GM12878 (cell line): Measurements from ENCODE around the gene CMTM4. TPM values are rescaled to one million over a fixed set of nuclear protein-coding genes. Genes with fewer than 3 reads are reported as not detected.

Experiments
- ATAC-seq: fragments of 200-7000 bp; cut with Tn5 transposase; 3 replicates; pipeline ENCODE4 v1.9.1; 2020; ENCODE audit warnings: mild to moderate bottlenecking, moderate library complexity
- BruUV-seq: library from RNA; stranded (reverse); fragments of 400-500 nt; replicated peaks from 2 replicates; lab custom pipeline; 2021; lab: Mats Ljungman, UMichigan
- CTCF ChIA-PET: fragments of 300-600 bp; sonication (Branson Sonifier 250); formaldehyde crosslinking; extraction: SDS; loops from one replicate; lab custom pipeline; 2021; ENCODE audit warnings: inconsistent platforms; lab: Yijun Ruan, JAX
- POLR2A ChIA-PET: fragments of 350-600 bp; formaldehyde crosslinking; extraction: SDS; loops from one replicate; lab custom pipeline; 2021; ENCODE audit warnings: inconsistent platforms; lab: Charles Lee
- RAD21 ChIA-PET: fragments of 300-600 bp; sonication (Branson Sonifier 250); formaldehyde crosslinking; loops from one replicate; lab custom pipeline; 2023; ENCODE audit warnings: antibody characterized with exemption; ENCODE audit not compliant: unreplicated experiment; lab: Charles Lee
- SMC1A ChIA-PET: fragments of 300-600 bp; sonication (Branson Sonifier 250); formaldehyde crosslinking; loops from one replicate; lab custom pipeline; 2023; ENCODE audit not compliant: unreplicated experiment, uncharacterized antibody; lab: Charles Lee
- DNase-seq: peaks from one replicate; pipeline ENCODE4 v3.0.0-alpha.2; 2011; ENCODE audit warnings: low read depth, low spot score
- FAIRE-seq: peaks from 3 replicates; lab custom pipeline; 2011; peaks lifted over from hg19 to GRCh38; lab: Jason Lieb, UNC
- H2AFZ ChIP-seq: 2 replicates; pipeline ENCODE4 v1.6.0; 2011; ENCODE audit warnings: low read depth, low read length, control low read depth; ENCODE audit not compliant: control insufficient read depth
- H3K27ac ChIP-seq: 2 replicates; pipeline ENCODE4 v1.5.1; 2011; ENCODE audit warnings: control low read depth; ENCODE audit not compliant: control insufficient read depth, insufficient read depth
- H3K27me3 ChIP-seq, 2 experiments: replicated peaks in 1 of 2; 2 replicates each; pipeline versions ENCODE4 v1.6.0 to v1.6.1; 2011; ENCODE audit warnings: low read length in 1 of 2; ENCODE audit not compliant: control insufficient read depth in 2 of 2, insufficient read depth in 2 of 2
- H3K36me3 ChIP-seq, 2 experiments: 2 replicates each; pipeline ENCODE4 v1.5.1; 2011; ENCODE audit warnings: low read length in 1 of 2; ENCODE audit not compliant: control insufficient read depth in 2 of 2, insufficient read depth in 2 of 2
- H3K4me1 ChIP-seq: 2 replicates; pipeline ENCODE4 v1.6.1; 2011; ENCODE audit warnings: mild to moderate bottlenecking, low read length, moderate library complexity, mixed read lengths; ENCODE audit not compliant: control insufficient read depth, insufficient read depth
- H3K4me2 ChIP-seq: 2 replicates; pipeline ENCODE4 v1.6.0; 2011; ENCODE audit warnings: control low read depth; ENCODE audit not compliant: control insufficient read depth, insufficient read depth
- H3K4me3 ChIP-seq: fragments of 200-600 bp; sonication (generic); 2 replicates; pipeline ENCODE4 v1.5.1; 2016
- H3K79me2 ChIP-seq: 2 replicates; pipeline ENCODE4 v1.6.0; 2011; ENCODE audit warnings: low read length; ENCODE audit not compliant: control insufficient read depth, insufficient read depth
- H3K9ac ChIP-seq: 2 replicates; pipeline ENCODE4 v1.8.0; 2011; ENCODE audit warnings: low read length, control low read depth, mixed read lengths; ENCODE audit not compliant: control insufficient read depth, insufficient read depth
- H3K9me3 ChIP-seq: replicated peaks from 3 replicates; pipeline ENCODE4 v1.5.1; 2011; ENCODE audit warnings: mild to moderate bottlenecking, low read length; ENCODE audit not compliant: control insufficient read depth, insufficient read depth
- H4K20me1 ChIP-seq: 2 replicates; pipeline ENCODE4 v1.6.0; 2011; ENCODE audit not compliant: control insufficient read depth, insufficient read depth
- BMI1 ChIP-seq: fragments of 450-650 bp; IDR thresholded peaks from 2 replicates; pipeline ENCODE4 v1.6.1; 2016; ENCODE audit warnings: mild to moderate bottlenecking, moderate library complexity, borderline replicate concordance
- PRDM15 ChIP-seq: fragments of 450-650 bp; formaldehyde crosslinking; IDR thresholded peaks from 2 replicates; pipeline ENCODE4 v1.4.0; 2020; ENCODE audit warnings: mild to moderate bottlenecking, moderate library complexity
- RBBP5 ChIP-seq: fragments of 200-600 bp; sonication (generic); conservative IDR thresholded peaks from 2 replicates; pipeline ENCODE4 v1.6.1; 2016
- YY1 ChIP-seq: IDR thresholded peaks from 2 replicates; pipeline ENCODE4 v1.6.1; 2011; ENCODE audit warnings: low read depth, mild to moderate bottlenecking, low read length
- WGBS: methylation state at CpG from one replicate; pipeline ENCODE4 v1.1.6; 2016; ENCODE audit warnings: low lambda C conversion rate; ENCODE audit not compliant: insufficient replicate concordance, insufficient coverage; ENCODE audit errors: missing lambda C conversion rate; 5-methylcytosine and 5-hydroxymethylcytosine counted together
- in situ Hi-C: fragments of 300-500 bp; cut with MboI; formaldehyde crosslinking; loops from 9 replicates; pipeline ENCODE4 v1.14.3; 2018; ENCODE audit warnings: mixed read lengths
- intact Hi-C: fragments of 100-400 bp; cut with micrococcal nuclease; formaldehyde crosslinking; loops from one replicate; pipeline ENCODE4 v1.14.2; 2022; ENCODE audit not compliant: unreplicated experiment
- polyA plus RNA-seq, 11 experiments: library from polyadenylated mRNA; depleted of rRNA in 4 of 11; unstranded in 6 of 11; stranded (reverse) in 5 of 11; fragments of >200 nt; fragmentation: Nextera tagmentation in 4 of 11; fragmentation: Illumina TruSeq in 1 of 11; extraction: Ambion mirVana in 4 of 11; extraction: Trizol in 1 of 11; gene quantifications; 1 replicate in 1 of 11; 2 replicates in 10 of 11; pipeline versions ENCODE4 v1.2.1 to v1.2.3, GENCODE V29; 2011 to 2016; ENCODE audit warnings: inconsistent platforms in 2 of 11, missing spikeins in 2 of 11, low read depth in 1 of 11
- total RNA-seq, 4 experiments: library from RNA; depleted of rRNA in 3 of 4; stranded (reverse); fragments of >200 nt in 3 of 4; fragmentation: Illumina TruSeq in 1 of 4; extraction: Trizol in 1 of 4; gene quantifications; 2 replicates each; pipeline versions ENCODE4 v1.2.1 to v1.2.3, GENCODE V29; 2013 to 2021
- TF ChIP-seq, protein P1 (sequence below): fragments of 450-650 bp; conservative IDR thresholded peaks from 2 replicates; pipeline ENCODE4 v1.6.1; 2017; ENCODE audit warnings: mild to moderate bottlenecking, moderate library complexity

CMTM4 gene
- total and polyA plus RNA-seq, 10 of the 15 experiments (the other 5 are each of a cell fraction or from before 2014, with no cell fraction given): 0.02 to 0.43 (median 0.15) TPM; not detected in 2

DNA sequence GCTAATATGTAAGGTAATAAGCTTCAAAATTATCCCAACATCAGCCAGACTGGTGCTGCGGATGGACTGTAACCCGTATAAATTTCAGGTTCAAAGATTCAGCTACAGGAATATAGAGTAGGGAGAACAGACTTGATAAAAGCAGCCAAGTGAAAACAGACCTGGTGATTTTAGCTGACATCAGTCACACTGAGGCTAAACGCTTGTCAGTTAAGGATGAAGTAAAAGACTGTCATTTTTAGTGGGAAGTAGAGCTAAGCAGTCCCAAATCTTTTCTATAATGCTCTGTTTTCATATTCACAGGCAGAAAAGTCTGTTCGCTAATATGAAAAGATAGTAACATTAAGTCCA lies 35.4 kb downstream of the CMTM4 start:
- ChIA-PET POLR2A (no interaction called here), RAD21 (no interaction called here), SMC1A (interaction anchor here (0.9 kb wide), 1 partner anchor 15 kb away, joined by 4 read pairs; no protein-coding TSS in a partner anchor), CTCF (interaction anchor here (0.8 to 4.0 kb wide), 11 partner anchors 8 to 738 kb away, joined by 3 to 45 read pairs (median 3); no protein-coding TSS in a partner anchor)
- Histone ChIP-seq H3K4me1 (no peaks in the 10 kb centered on the region), H3K4me3 (no peak overlapping the region), H3K4me2 (no peak overlapping the region), H3K27me3 (0 out of 4 replicates have a peak, but pooled peaks cover 0 to 2% of the 10 kb centered on the region in 2 experiments), H3K9me3 (no peaks in the 10 kb centered on the region), H4K20me1 (no peaks in the 10 kb centered on the region), H3K79me2 (no peaks in the 10 kb centered on the region), H3K36me3 (no peaks in the 10 kb centered on the region), H2AFZ (no peak overlapping the region), H3K9ac (no peak overlapping the region), H3K27ac (no peak overlapping the region)
- BruUV-seq: no TSS peak
- ATAC-seq (no peak), FAIRE-seq (no peak), DNase-seq (no peak)
- WGBS: 76% methylated on average over 4 of the region's 4 CpGs
- intact Hi-C loops: loop anchor here (5.0 kb wide), 1 partner anchor 254 kb away; no protein-coding TSS in a partner anchor
- TF ChIP-seq, protein P1, sequence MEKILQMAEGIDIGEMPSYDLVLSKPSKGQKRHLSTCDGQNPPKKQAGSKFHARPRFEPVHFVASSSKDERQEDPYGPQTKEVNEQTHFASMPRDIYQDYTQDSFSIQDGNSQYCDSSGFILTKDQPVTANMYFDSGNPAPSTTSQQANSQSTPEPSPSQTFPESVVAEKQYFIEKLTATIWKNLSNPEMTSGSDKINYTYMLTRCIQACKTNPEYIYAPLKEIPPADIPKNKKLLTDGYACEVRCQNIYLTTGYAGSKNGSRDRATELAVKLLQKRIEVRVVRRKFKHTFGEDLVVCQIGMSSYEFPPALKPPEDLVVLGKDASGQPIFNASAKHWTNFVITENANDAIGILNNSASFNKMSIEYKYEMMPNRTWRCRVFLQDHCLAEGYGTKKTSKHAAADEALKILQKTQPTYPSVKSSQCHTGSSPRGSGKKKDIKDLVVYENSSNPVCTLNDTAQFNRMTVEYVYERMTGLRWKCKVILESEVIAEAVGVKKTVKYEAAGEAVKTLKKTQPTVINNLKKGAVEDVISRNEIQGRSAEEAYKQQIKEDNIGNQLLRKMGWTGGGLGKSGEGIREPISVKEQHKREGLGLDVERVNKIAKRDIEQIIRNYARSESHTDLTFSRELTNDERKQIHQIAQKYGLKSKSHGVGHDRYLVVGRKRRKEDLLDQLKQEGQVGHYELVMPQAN: no peak
- no peak for TF ChIP-seq RBBP5
- TF ChIP-seq YY1: no peak
- TF ChIP-seq BMI1: no peak
- TF ChIP-seq PRDM15: no peak
- in situ Hi-C loops: no loop called here
